ENCODE measurements around the gene ZNF639.

GRCh38 chr3:179336345-179336929 is 13.6 kb downstream of the ZNF639 start:
- TF ChIP-seq GATA2 (IDR thresholded peaks at IDR 0.05; ENCODE audit: low read depth, low read length) (no peak), GATA3 (IDR thresholded peaks at IDR 0.05; ENCODE audit: low read depth, low read length) (no peak)

Data from SH-SY5Y (cell line).